ENCODE results near the gene ARMH1. TPM values are rescaled to one million over a fixed set of nuclear protein-coding genes. Genes with fewer than 3 reads are reported as not detected.
"Not testable (repeated sequence)": the region's sequence is repeated elsewhere in the genome, so short reads cannot be mapped to it uniquely, and the experiment has no call there.

Gene ARMH1
- total and polyA plus RNA-seq, 9 donors, result 3.1 to 13.8 (median 5.7) TPM

DNA sequence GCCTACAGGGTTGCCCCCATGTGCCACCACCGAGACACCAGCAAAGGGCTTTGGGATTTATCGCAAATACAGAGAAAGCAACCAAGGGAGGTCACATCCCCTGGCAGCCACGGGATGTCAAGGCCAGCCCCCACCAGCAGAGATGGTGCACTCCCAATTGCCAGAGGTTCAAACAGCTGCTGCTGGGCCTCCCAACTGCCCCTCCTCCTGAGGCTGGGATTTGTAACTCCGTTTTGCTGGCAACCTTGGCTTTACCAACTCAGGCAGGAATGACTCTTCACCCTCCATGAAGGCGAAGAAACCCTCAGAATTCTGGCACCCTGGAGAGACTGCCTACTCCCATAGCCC lies 11.9 kb upstream of the ARMH1 start:
- Histone ChIP-seq H3K4me1 (ENCODE audit: insufficient read depth) (peaks cover 6% of the 10 kb centered on the region), H3K27me3 (no peaks in the 10 kb centered on the region), H3K36me3 (no peaks in the 10 kb centered on the region), H3K4me3 (no peak overlapping the region), H3K27ac (no peak overlapping the region), H3K9me3 (no peaks in the 10 kb centered on the region)
- WGBS, 3 donors, result 36 to 54% (median 41%) methylated on average over 5 of the region's 5 CpGs
- TF ChIP-seq EP300 (IDR thresholded peaks at IDR 0.05) (no peak), POLR2A (IDR thresholded peaks at IDR 0.05) (no peak)
- TF ChIP-seq, protein P1, sequence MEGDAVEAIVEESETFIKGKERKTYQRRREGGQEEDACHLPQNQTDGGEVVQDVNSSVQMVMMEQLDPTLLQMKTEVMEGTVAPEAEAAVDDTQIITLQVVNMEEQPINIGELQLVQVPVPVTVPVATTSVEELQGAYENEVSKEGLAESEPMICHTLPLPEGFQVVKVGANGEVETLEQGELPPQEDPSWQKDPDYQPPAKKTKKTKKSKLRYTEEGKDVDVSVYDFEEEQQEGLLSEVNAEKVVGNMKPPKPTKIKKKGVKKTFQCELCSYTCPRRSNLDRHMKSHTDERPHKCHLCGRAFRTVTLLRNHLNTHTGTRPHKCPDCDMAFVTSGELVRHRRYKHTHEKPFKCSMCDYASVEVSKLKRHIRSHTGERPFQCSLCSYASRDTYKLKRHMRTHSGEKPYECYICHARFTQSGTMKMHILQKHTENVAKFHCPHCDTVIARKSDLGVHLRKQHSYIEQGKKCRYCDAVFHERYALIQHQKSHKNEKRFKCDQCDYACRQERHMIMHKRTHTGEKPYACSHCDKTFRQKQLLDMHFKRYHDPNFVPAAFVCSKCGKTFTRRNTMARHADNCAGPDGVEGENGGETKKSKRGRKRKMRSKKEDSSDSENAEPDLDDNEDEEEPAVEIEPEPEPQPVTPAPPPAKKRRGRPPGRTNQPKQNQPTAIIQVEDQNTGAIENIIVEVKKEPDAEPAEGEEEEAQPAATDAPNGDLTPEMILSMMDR (IDR thresholded peaks at IDR 0.05), result no peak
- DNase-seq, result peak in 1 of 5 donors; percentile 38
- intact Hi-C loops (cut with DNase I), result no loop called here

DNA sequence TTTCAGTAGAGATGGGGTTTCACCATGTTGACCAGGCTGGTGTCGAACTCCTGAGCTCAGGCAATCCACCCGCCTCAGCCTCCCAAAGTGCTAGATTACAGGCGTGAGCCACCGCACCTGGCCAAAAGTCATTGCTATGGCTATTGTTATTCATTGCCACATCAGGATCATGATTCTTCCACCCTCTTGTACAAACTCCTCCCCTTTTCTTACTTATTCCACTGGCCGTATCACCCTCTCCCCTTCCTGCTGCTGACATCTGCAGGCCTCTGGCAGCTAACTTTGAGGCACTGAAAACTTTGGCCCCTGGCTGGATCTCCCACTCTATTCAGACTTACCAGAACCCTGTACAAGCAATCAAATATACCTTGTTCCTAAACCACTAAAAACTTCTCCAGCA lies 11.1 kb upstream of the ARMH1 start:
- Histone ChIP-seq H3K9me3 (no peaks in the 10 kb centered on the region), H3K27me3 (no peaks in the 10 kb centered on the region), H3K4me1 (ENCODE audit: insufficient read depth) (peaks cover 6% of the 10 kb centered on the region), H3K27ac (no peak overlapping the region), H3K36me3 (no peaks in the 10 kb centered on the region), H3K4me3 (no peak overlapping the region)
- TF ChIP-seq, protein P1 (IDR thresholded peaks at IDR 0.05), result no peak
- TF ChIP-seq POLR2A (IDR thresholded peaks at IDR 0.05) (no peak), EP300 (IDR thresholded peaks at IDR 0.05) (no peak)
- peak in 1 of 5 donors; percentile 17 for DNase-seq
- 92 to 97% (median 93%) methylated on average over 5 of the region's 5 CpGs for WGBS, 3 donors
- intact Hi-C loops (cut with DNase I), result no loop called here

DNA sequence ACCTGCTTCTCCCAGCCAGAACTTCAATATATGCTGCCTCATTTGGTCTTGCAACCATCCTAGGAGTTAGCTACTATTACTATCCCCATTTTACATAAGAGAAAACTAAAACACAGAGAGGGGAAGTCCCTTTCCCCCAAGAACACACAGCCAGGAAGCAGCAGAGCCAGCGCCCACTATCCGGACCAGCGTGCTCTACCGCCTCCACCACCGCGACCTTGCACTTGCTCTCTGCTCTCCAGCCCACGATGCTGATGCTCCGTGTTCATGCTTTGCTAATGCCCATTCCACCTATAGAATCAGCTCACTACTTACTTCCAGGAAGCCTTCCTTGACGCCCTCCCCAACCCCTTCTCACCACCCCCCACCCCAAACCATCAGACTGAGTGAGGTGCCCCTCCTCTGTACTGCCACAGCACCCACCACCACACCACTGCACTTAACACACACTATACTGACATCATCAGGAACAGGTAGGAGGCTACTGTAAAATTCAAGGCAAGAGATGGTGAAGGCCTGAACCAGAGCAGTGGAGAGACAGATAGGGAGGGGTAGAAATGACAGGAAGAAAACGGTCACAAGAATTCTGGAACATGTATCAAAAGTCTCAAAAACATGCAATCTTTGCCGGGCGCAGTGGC lies 9.7 kb upstream of the ARMH1 start:
- 86 to 92% (median 88%) methylated on average over 12 of the region's 12 CpGs for WGBS, 3 donors
- Histone ChIP-seq H3K27me3 (no peaks in the 10 kb centered on the region), H3K27ac (no peak overlapping the region), H3K9me3 (no peaks in the 10 kb centered on the region), H3K4me1 (ENCODE audit: insufficient read depth) (peaks cover 6% of the 10 kb centered on the region), H3K4me3 (no peak overlapping the region), H3K36me3 (no peaks in the 10 kb centered on the region)
- intact Hi-C loops (cut with DNase I), result no loop called here
- DNase-seq, result peak in 1 of 5 donors; percentile 20
- TF ChIP-seq, protein P1 (IDR thresholded peaks at IDR 0.05), result no peak
- TF ChIP-seq POLR2A (IDR thresholded peaks at IDR 0.05) (no peak), EP300 (IDR thresholded peaks at IDR 0.05) (no peak)

DNA sequence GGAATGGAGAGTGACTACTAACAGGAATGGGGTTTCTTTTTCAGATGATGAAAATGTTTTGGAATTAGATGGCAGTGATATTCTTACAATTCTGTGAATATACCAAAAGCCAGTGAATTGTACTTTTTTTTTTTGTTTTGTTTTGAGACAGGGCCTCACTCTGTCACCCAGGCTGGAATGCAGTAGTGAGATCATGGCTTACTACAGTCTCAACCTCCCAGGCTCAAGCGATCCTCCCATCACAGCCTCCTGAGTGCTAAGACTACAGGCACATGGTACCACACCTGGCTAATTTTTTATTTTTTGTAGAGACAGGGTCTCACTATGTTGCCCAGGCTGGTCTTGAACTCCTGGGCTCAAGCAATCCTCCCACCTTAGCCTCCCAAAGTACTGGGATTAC lies 7.8 kb upstream of the ARMH1 start:
- WGBS, 3 donors, result 96 to 100% (median 97%) methylated on average over 1 of the region's 1 CpG
- H3K9me3 ChIP-seq; H3K27me3 ChIP-seq; H3K4me1 ChIP-seq (ENCODE audit: insufficient read depth); H3K36me3 ChIP-seq; H3K4me3 ChIP-seq; H3K27ac ChIP-seq; intact Hi-C loops (cut with DNase I): not testable (repeated sequence)
- peak in 1 of 5 donors; percentile 3 for DNase-seq

DNA sequence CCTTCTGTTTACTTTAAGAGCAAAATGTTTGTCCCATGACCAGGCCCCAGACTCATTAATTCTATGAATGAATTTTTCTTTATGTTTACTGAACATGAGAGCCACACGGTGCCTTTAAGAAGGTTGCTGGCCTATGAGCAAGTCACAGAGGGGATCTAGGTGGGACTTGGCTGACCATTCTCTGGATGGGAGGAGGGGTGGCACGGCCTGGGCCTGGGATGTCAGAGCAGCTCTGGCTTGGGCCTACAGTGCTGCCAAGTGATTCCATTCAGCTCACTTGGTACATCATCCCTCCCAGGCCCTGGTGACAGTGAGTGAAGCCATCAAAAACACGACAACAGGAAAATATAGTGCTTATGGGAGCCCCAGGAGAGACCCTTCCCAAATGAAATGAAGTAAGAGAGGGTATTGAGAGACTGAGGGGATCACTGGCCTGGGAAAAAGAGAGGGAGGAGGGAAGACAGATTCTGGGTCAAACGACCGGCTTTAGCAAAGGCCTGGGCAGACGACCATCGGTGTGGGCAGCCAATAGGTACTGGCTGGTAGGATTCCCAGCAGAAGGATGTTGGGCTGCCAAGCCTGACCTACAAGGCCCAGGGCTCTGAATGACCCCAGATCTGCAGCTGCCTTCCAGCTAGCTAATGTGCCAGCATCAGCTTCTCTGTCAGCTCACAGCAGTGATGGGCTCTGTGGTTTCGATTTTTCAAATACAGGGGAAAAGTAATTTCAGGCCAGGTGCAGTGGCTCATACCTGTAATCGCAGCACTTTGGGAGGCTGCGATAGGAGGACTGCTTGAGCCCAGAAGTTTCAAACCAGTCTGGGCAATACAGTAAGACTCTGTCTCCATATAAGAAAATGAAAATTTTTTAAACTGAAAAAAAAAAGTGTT lies 3.5 kb upstream of the ARMH1 start:
- intact Hi-C loops (cut with DNase I), result no loop called here
- 89 to 90% (median 90%) methylated on average over 10 of the region's 10 CpGs for WGBS, 3 donors

More for the DNA sequence above, 3.5 kb upstream of the ARMH1 start:
- Histone ChIP-seq H3K4me1 (ENCODE audit: insufficient read depth) (peaks cover 13% of the 10 kb centered on the region), H3K9me3 (no peaks in the 10 kb centered on the region), H3K4me3 (no peak overlapping the region), H3K36me3 (no peaks in the 10 kb centered on the region), H3K27me3 (no peaks in the 10 kb centered on the region), H3K27ac (no peak overlapping the region)
- TF ChIP-seq, protein P1 (IDR thresholded peaks at IDR 0.05), result no peak
- no peak for TF ChIP-seq POLR2A (IDR thresholded peaks at IDR 0.05)
- TF ChIP-seq EP300 (IDR thresholded peaks at IDR 0.05), result no peak
- DNase-seq, result no peak

Data from ovary (tissue), 9 donors.